Spleen (tissue), 7 donors: ENCODE measurements around the gene LENEP.

Experiments
- POLR2A ChIP-seq, 3 donors: fragments of 450-650 bp; IDR thresholded peaks; one replicate each; pipeline ENCODE4 v1.5.1; 2017; ENCODE audit warnings: antibody characterized with exemption in 3 of 3, mild to moderate bottlenecking in 1 of 3
- POLR2AphosphoS5 ChIP-seq, 3 donors: sonication (generic); formaldehyde crosslinking; IDR thresholded peaks; one replicate each; pipeline ENCODE4 v1.5.1; 2017; ENCODE audit warnings: antibody characterized with exemption in 3 of 3
- TF ChIP-seq, protein P1 (sequence below), 11 experiments: fragments of 200-600 bp in 7 of 11; fragments of 450-650 bp in 4 of 11; sonication (generic) in 4 of 11; IDR thresholded peaks in 8 of 11; conservative IDR thresholded peaks in 3 of 11; 1 replicate in 7 of 11; 2 replicates in 4 of 11; pipeline versions ENCODE4 v1.4.0 to v1.8.0; 2016 to 2021; ENCODE audit warnings: antibody characterized with exemption in 11 of 11, inconsistent platforms in 4 of 11, mild to moderate bottlenecking in 1 of 11
- donor health status: DM: no; HTN: no; CAD: no; lungs with moderate emphysema.
- donor health status: DM: no; HTN: no; CAD: no.
- donor health status: DM: no; HTN: no; CAD: no.

DNA sequence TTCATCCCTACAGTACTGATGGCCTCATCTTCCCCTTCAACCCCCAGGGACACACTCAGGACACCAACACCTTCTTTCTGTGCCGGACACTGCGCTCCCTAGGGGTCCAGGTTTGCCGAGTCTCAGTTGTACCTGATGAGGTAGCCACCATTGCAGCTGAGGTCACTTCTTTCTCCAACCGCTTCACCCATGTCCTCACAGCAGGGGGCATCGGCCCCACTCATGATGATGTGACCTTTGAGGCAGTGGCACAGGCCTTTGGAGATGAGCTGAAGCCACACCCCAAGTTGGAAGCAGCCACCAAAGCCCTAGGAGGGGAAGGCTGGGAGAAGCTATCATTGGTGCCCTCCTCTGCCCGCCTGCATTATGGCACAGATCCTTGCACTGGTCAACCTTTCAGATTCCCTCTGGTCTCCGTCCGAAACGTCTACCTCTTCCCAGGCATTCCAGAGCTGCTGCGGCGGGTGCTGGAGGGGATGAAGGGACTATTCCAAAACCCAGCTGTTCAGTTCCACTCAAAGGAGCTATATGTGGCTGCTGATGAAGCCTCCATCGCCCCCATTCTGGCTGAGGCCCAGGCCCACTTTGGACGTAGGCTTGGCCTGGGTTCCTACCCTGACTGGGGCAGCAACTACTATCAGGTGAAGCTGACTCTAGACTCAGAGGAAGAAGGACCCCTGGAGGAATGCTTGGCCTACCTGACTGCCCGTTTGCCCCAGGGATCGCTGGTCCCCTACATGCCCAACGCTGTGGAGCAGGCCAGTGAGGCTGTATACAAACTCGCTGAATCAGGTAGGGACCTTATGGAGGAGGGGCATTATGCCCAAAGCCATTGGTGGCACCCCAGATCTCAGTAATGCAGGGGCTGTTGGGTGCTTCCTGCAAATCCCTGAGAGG is 5.1 kb upstream of the LENEP start:
- TF ChIP-seq, protein P1, sequence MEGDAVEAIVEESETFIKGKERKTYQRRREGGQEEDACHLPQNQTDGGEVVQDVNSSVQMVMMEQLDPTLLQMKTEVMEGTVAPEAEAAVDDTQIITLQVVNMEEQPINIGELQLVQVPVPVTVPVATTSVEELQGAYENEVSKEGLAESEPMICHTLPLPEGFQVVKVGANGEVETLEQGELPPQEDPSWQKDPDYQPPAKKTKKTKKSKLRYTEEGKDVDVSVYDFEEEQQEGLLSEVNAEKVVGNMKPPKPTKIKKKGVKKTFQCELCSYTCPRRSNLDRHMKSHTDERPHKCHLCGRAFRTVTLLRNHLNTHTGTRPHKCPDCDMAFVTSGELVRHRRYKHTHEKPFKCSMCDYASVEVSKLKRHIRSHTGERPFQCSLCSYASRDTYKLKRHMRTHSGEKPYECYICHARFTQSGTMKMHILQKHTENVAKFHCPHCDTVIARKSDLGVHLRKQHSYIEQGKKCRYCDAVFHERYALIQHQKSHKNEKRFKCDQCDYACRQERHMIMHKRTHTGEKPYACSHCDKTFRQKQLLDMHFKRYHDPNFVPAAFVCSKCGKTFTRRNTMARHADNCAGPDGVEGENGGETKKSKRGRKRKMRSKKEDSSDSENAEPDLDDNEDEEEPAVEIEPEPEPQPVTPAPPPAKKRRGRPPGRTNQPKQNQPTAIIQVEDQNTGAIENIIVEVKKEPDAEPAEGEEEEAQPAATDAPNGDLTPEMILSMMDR (IDR thresholded peaks at IDR 0.05 in 8 of 11, conservative IDR thresholded peaks at IDR 0.05 in 3 of 11) = no peak
- no peak for TF ChIP-seq POLR2A (IDR thresholded peaks at IDR 0.05)
- no peak for TF ChIP-seq POLR2AphosphoS5 (IDR thresholded peaks at IDR 0.05)
